ENCODE results near the gene HYDIN.

HYDIN gene

GRCh38 chr16:70808371-70808770 lies 422.2 kb downstream of the HYDIN start:
- no peaks in the 10 kb centered on the region for H3K79me2 ChIP-seq (ENCODE audit: low read length)
- H3K27ac ChIP-seq (ENCODE audit: low read length), result peak overlapping the region; percentile 70
- H4K20me1 ChIP-seq (ENCODE audit: insufficient read depth, low read length), result no peaks in the 10 kb centered on the region
- H3K36me3 ChIP-seq (replicated peaks; ENCODE audit: low read depth, low read length), result no peaks in the 10 kb centered on the region
- H3K4me3 ChIP-seq (ENCODE audit: low read length), result peak overlapping the region; percentile 19; the same call in 1 of the 2 replicates
- H3K9me3 ChIP-seq (ENCODE audit: insufficient read depth, low read length), result peaks cover 11% of the 10 kb centered on the region; the same call in 1 of the 2 replicates
- peak overlapping the region; percentile 71 for H3K4me2 ChIP-seq (ENCODE audit: low read length)
- no peaks in the 10 kb centered on the region for H3K27me3 ChIP-seq (ENCODE audit: low read depth, low read length)
- peak overlapping the region; percentile 26; the same call in 1 of the 2 replicates for H3K9ac ChIP-seq (ENCODE audit: low read length)
- peaks cover 31% of the 10 kb centered on the region for H3K4me1 ChIP-seq (ENCODE audit: low read length)
- H2AFZ ChIP-seq (ENCODE audit: low read depth, low read length), result 0 out of 2 replicates have a peak overlapping the region, but pooled peaks have one; percentile 1
- TF ChIP-seq CTCF (IDR thresholded peaks at IDR 0.05; ENCODE audit: low read depth, low read length), result peak; percentile 22; the same call in 1 of the 2 replicates
- TF ChIP-seq EZH2phosphoT487 (IDR thresholded peaks at IDR 0.05; ENCODE audit: low read depth), result no peak

DNA sequence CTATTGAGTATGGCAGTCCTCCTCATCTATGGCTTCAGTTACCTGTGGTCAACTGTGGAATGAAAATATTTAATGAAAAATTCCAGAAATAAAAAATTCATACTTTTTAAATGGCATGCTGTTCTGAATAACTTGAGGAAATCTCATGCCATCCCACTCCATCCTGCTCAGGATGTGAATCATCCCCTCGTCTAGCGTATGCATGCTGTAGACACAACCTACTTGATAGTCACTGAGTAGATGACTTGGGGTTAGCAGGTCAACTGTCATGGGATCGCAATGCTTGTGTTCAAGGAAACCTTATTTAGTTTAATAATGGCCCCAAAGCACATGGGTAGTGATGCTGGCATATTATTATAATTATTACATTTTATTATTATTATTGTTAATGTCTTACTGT lies 424.7 kb downstream of the HYDIN start:
- Histone ChIP-seq H3K4me1 (ENCODE audit: low read length) (peaks cover 35% of the 10 kb centered on the region), H3K27ac (ENCODE audit: low read length) (no peak overlapping the region), H3K79me2 (ENCODE audit: low read length) (peaks cover under 1% of the 10 kb centered on the region), H3K4me2 (ENCODE audit: low read length) (no peak overlapping the region), H3K36me3 (replicated peaks; ENCODE audit: low read depth, low read length) (no peaks in the 10 kb centered on the region), H4K20me1 (ENCODE audit: insufficient read depth, low read length) (no peaks in the 10 kb centered on the region), H3K4me3 (ENCODE audit: low read length) (no peak overlapping the region), H3K9me3 (ENCODE audit: insufficient read depth, low read length) (peaks cover 21% of the 10 kb centered on the region; the same call in 1 of the 2 replicates), H3K9ac (ENCODE audit: low read length) (no peak overlapping the region), H2AFZ (ENCODE audit: low read depth, low read length) (no peak overlapping the region), H3K27me3 (ENCODE audit: low read depth, low read length) (no peaks in the 10 kb centered on the region)
- TF ChIP-seq CTCF (IDR thresholded peaks at IDR 0.05; ENCODE audit: low read depth, low read length), result no peak
- TF ChIP-seq EZH2phosphoT487 (IDR thresholded peaks at IDR 0.05; ENCODE audit: low read depth), result no peak

DNA sequence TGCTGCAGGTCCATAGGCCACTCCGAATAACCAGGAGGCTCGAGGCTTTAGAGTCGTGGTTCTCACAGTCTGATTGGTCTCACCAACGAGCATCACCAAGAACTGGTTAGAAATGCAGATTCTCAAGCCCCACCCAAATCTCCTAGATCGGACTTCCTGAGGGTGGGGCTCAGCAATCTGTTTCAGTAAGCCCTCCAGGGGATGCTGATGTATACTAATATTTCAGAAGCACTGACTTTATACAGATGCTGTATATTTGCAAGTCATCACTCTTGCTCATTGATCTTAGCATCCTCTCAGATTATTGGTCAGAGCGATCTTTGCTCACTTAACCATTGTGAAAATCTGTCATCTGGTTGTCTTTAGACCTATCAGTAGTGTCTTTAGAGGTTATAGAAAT lies 425.1 kb downstream of the HYDIN start:
- Histone ChIP-seq H3K4me2 (ENCODE audit: low read length) (no peak overlapping the region), H3K4me1 (ENCODE audit: low read length) (peaks cover 35% of the 10 kb centered on the region), H3K4me3 (ENCODE audit: low read length) (no peak overlapping the region), H3K27me3 (ENCODE audit: low read depth, low read length) (no peaks in the 10 kb centered on the region), H3K27ac (ENCODE audit: low read length) (no peak overlapping the region), H4K20me1 (ENCODE audit: insufficient read depth, low read length) (no peaks in the 10 kb centered on the region), H3K9me3 (ENCODE audit: insufficient read depth, low read length) (peaks cover 21% of the 10 kb centered on the region; the same call in 1 of the 2 replicates), H2AFZ (ENCODE audit: low read depth, low read length) (no peak overlapping the region), H3K36me3 (replicated peaks; ENCODE audit: low read depth, low read length) (no peaks in the 10 kb centered on the region), H3K9ac (ENCODE audit: low read length) (no peak overlapping the region), H3K79me2 (ENCODE audit: low read length) (peaks cover 5% of the 10 kb centered on the region)
- no peak for TF ChIP-seq EZH2phosphoT487 (IDR thresholded peaks at IDR 0.05; ENCODE audit: low read depth)
- no peak for TF ChIP-seq CTCF (IDR thresholded peaks at IDR 0.05; ENCODE audit: low read depth, low read length)

- Histone ChIP-seq H4K20me1 (ENCODE audit: insufficient read depth, low read length) (no peaks in the 10 kb centered on the region), H3K9ac (ENCODE audit: low read length) (no peak overlapping the region), H2AFZ (ENCODE audit: low read depth, low read length) (no peak overlapping the region), H3K4me2 (ENCODE audit: low read length) (no peak overlapping the region), H3K4me1 (ENCODE audit: low read length) (peaks cover 35% of the 10 kb centered on the region), H3K27me3 (ENCODE audit: low read depth, low read length) (no peaks in the 10 kb centered on the region), H3K4me3 (ENCODE audit: low read length) (no peak overlapping the region), H3K79me2 (ENCODE audit: low read length) (peaks cover 11% of the 10 kb centered on the region), H3K9me3 (ENCODE audit: insufficient read depth, low read length) (peaks cover 21% of the 10 kb centered on the region; the same call in 1 of the 2 replicates), H3K36me3 (replicated peaks; ENCODE audit: low read depth, low read length) (no peaks in the 10 kb centered on the region), H3K27ac (ENCODE audit: low read length) (no peak overlapping the region)
- TF ChIP-seq CTCF (IDR thresholded peaks at IDR 0.05; ENCODE audit: low read depth, low read length) (no peak), EZH2phosphoT487 (IDR thresholded peaks at IDR 0.05; ENCODE audit: low read depth) (no peak)
Observed at GRCh38 chr16:70804734-70805169, 425.8 kb downstream of the HYDIN start.

Data from OCI-LY3 (cell line).